Vagina (tissue), 2 donors: ENCODE data around the gene GAL3ST3. TPM values are rescaled to one million over a fixed set of nuclear protein-coding genes. Genes with fewer than 3 reads are reported as not detected.

ENCODE experiments used
- DNase-seq, 2 donors: peaks; one replicate each; pipeline ENCODE4 v3.0.0-alpha.2; 2017; ENCODE audit errors: extremely low spot score in 2 of 2
- H3K27ac ChIP-seq: fragments of 200-600 bp; sonication (generic); one replicate; pipeline ENCODE4 v1.5.1; 2019
- H3K27me3 ChIP-seq: fragments of 200-600 bp; sonication (generic); one replicate; pipeline ENCODE4 v1.5.1; 2019
- H3K36me3 ChIP-seq, 2 donors: fragments of 200-600 bp; sonication (generic); one replicate each; pipeline ENCODE4 v1.5.1; 2017 to 2019
- H3K4me1 ChIP-seq: fragments of 200-600 bp; sonication (generic); one replicate; pipeline ENCODE4 v1.5.1; 2019
- H3K4me3 ChIP-seq, 2 donors: fragments of 200-600 bp; sonication (generic); 1 replicate in 1 of 2; 2 replicates in 1 of 2; pipeline ENCODE4 v1.5.1; 2016 to 2019
- H3K9me3 ChIP-seq: fragments of 200-600 bp; sonication (generic); one replicate; pipeline ENCODE4 v1.5.1; 2019
- CTCF ChIP-seq, 3 experiments: fragments of 450-650 bp in 2 of 3; fragments of 200-600 bp in 1 of 3; sonication (generic) in 1 of 3; IDR thresholded peaks; one replicate each; pipeline ENCODE4 v1.5.1; 2017 to 2019; ENCODE audit warnings: antibody characterized with exemption in 3 of 3, mild to moderate bottlenecking in 2 of 3, moderate library complexity in 2 of 3
- POLR2A ChIP-seq, 2 donors: fragments of 450-650 bp; IDR thresholded peaks; one replicate each; pipeline ENCODE4 v1.6.1; 2017; ENCODE audit warnings: antibody characterized with exemption in 2 of 2, mild to moderate bottlenecking in 2 of 2, moderate library complexity in 2 of 2
- POLR2AphosphoS5 ChIP-seq, 2 donors: sonication (generic); formaldehyde crosslinking; IDR thresholded peaks; one replicate each; pipeline ENCODE4 v1.9.0; 2017; ENCODE audit warnings: antibody characterized with exemption in 2 of 2, mild to moderate bottlenecking in 2 of 2, low read depth in 1 of 2; ENCODE audit not compliant: insufficient read depth in 1 of 2
- intact Hi-C: fragments of 100-400 bp; cut with DNase I; formaldehyde crosslinking; loops from one replicate; pipeline ENCODE4 v1.15.1; 2023
- total RNA-seq: library from RNA; depleted of rRNA; stranded (reverse); fragments of >200 nt; gene quantifications from one replicate; pipeline ENCODE4 v1.2.3, GENCODE V29; 2016

Gene GAL3ST3
- total RNA-seq, 1 donor from 2014 or later, result not detected

- intact Hi-C loops, result no loop called here
- peaks cover 31% of the 10 kb centered on the region for H3K4me1 ChIP-seq
Observed at GRCh38 chr11:66051766-66052663, 3.1 kb upstream of the GAL3ST3 start, which contains the start of gene SF3B2. SF3B2 (plus strand) TSS chr11:66052364; CDS start chr11:66052385, 21 bp downstream.

GRCh38 chr11:66051371-66051765, 2.4 kb upstream of the GAL3ST3 start:
- DNase-seq, result no peak
- Histone ChIP-seq H3K27ac (peak overlapping the region; percentile 90), H3K4me3 (peak overlapping the region; percentile 59 to 100), H3K27me3 (no peaks in the 10 kb centered on the region), H3K36me3 (peaks cover 0 to 18% of the 10 kb centered on the region in 2 donors), H3K9me3 (no peaks in the 10 kb centered on the region), H3K4me1 (peaks cover 31% of the 10 kb centered on the region)
- TF ChIP-seq POLR2A (IDR thresholded peaks at IDR 0.05) (no peak), POLR2AphosphoS5 (IDR thresholded peaks at IDR 0.05; ENCODE audit: insufficient read depth in 1 of 2, low read depth in 1 of 2) (no peak), CTCF (IDR thresholded peaks at IDR 0.05) (no peak)
- intact Hi-C loops, result no loop called here

More at GRCh38 chr11:66051766-66052663, 3.1 kb upstream of the GAL3ST3 start, which contains the start of gene SF3B2:
- H3K9me3 ChIP-seq, result no peaks in the 10 kb centered on the region
- peak within 1 kb of the TSS; percentile 90 for H3K27ac ChIP-seq
- TF ChIP-seq POLR2AphosphoS5 (IDR thresholded peaks at IDR 0.05; ENCODE audit: insufficient read depth in 1 of 2, low read depth in 1 of 2), result peak; percentile 92 to 95
- TF ChIP-seq CTCF (IDR thresholded peaks at IDR 0.05), result no peak
- peaks cover 0 to 24% of the 10 kb centered on the region in 2 donors for H3K36me3 ChIP-seq
- H3K4me3 ChIP-seq, result peak within 1 kb of the TSS; percentile 59 to 100
- peak in 1 of 2 donors; percentile 98 for DNase-seq
- no peaks in the 10 kb centered on the region for H3K27me3 ChIP-seq

- intact Hi-C loops, result no loop called here
- Histone ChIP-seq H3K4me1 (peaks cover 31% of the 10 kb centered on the region), H3K36me3 (peaks cover 0 to 11% of the 10 kb centered on the region in 2 donors), H3K4me3 (peak overlapping the region in 1 of 2 donors; percentile 59), H3K27me3 (no peaks in the 10 kb centered on the region), H3K27ac (no peak overlapping the region), H3K9me3 (no peaks in the 10 kb centered on the region)
- no peak for DNase-seq
- TF ChIP-seq POLR2AphosphoS5 (IDR thresholded peaks at IDR 0.05; ENCODE audit: insufficient read depth in 1 of 2, low read depth in 1 of 2) (no peak), POLR2A (IDR thresholded peaks at IDR 0.05) (no peak), CTCF (IDR thresholded peaks at IDR 0.05) (no peak)
Observed at GRCh38 chr11:66050581-66051231, 1.7 kb upstream of the GAL3ST3 start.

GRCh38 chr11:66047541-66048365, 1.2 kb downstream of the GAL3ST3 start:
- Histone ChIP-seq H3K4me1 (peaks cover 19% of the 10 kb centered on the region), H3K36me3 (no peaks in the 10 kb centered on the region), H3K27me3 (no peaks in the 10 kb centered on the region), H3K27ac (no peak overlapping the region), H3K9me3 (no peaks in the 10 kb centered on the region), H3K4me3 (no peak overlapping the region)
- DNase-seq, result no peak
- TF ChIP-seq CTCF (IDR thresholded peaks at IDR 0.05) (no peak), POLR2A (IDR thresholded peaks at IDR 0.05) (no peak), POLR2AphosphoS5 (IDR thresholded peaks at IDR 0.05; ENCODE audit: insufficient read depth in 1 of 2, low read depth in 1 of 2) (no peak)
- intact Hi-C loops, result no loop called here
